ENCODE measurements around the gene BTN1A1.
A peak's percentile ranks its signal among the peaks of the same experiment; 100 is the strongest.

DNA sequence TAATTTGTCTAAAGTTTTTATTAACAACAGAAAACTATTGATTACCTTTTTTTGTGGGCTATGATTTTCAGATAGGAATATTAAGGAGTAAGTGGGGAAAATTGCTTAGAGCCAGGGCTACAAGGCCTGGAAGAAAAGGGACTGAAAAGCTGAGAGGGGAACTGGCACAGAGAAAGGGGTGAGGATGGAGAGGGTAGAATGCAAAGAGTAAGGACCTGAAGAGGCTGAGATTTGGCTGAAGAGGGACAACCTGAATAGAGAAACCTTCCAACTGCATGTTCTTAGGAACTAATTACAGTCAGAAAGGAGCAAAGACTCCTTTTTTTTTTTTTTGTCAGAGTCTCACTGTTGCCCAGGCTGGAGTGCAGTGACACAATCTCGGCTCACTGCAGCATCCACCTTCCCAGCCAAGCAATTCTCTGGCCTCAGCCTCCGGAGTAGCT lies 25.6 kb upstream of the BTN1A1 start:
- TF ChIP-seq MYNN (tag by site-specific recombination; IDR thresholded peaks at IDR 0.05; ENCODE audit: borderline replicate concordance) (no peak), SALL2 (tag by site-specific recombination; IDR thresholded peaks at IDR 0.05; ENCODE audit: borderline replicate concordance) (no peak), SCRT2 (tag by site-specific recombination; IDR thresholded peaks at IDR 0.05) (no peak), SP7 (tag by site-specific recombination; IDR thresholded peaks at IDR 0.05) (no peak), ZNF335 (tag by site-specific recombination; conservative IDR thresholded peaks at IDR 0.05) (peak; percentile 76)
- TF ChIP-seq, protein P1, sequence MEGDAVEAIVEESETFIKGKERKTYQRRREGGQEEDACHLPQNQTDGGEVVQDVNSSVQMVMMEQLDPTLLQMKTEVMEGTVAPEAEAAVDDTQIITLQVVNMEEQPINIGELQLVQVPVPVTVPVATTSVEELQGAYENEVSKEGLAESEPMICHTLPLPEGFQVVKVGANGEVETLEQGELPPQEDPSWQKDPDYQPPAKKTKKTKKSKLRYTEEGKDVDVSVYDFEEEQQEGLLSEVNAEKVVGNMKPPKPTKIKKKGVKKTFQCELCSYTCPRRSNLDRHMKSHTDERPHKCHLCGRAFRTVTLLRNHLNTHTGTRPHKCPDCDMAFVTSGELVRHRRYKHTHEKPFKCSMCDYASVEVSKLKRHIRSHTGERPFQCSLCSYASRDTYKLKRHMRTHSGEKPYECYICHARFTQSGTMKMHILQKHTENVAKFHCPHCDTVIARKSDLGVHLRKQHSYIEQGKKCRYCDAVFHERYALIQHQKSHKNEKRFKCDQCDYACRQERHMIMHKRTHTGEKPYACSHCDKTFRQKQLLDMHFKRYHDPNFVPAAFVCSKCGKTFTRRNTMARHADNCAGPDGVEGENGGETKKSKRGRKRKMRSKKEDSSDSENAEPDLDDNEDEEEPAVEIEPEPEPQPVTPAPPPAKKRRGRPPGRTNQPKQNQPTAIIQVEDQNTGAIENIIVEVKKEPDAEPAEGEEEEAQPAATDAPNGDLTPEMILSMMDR (tag by site-specific recombination; IDR thresholded peaks at IDR 0.05), result no peak
- TF ChIP-seq, protein P2, sequence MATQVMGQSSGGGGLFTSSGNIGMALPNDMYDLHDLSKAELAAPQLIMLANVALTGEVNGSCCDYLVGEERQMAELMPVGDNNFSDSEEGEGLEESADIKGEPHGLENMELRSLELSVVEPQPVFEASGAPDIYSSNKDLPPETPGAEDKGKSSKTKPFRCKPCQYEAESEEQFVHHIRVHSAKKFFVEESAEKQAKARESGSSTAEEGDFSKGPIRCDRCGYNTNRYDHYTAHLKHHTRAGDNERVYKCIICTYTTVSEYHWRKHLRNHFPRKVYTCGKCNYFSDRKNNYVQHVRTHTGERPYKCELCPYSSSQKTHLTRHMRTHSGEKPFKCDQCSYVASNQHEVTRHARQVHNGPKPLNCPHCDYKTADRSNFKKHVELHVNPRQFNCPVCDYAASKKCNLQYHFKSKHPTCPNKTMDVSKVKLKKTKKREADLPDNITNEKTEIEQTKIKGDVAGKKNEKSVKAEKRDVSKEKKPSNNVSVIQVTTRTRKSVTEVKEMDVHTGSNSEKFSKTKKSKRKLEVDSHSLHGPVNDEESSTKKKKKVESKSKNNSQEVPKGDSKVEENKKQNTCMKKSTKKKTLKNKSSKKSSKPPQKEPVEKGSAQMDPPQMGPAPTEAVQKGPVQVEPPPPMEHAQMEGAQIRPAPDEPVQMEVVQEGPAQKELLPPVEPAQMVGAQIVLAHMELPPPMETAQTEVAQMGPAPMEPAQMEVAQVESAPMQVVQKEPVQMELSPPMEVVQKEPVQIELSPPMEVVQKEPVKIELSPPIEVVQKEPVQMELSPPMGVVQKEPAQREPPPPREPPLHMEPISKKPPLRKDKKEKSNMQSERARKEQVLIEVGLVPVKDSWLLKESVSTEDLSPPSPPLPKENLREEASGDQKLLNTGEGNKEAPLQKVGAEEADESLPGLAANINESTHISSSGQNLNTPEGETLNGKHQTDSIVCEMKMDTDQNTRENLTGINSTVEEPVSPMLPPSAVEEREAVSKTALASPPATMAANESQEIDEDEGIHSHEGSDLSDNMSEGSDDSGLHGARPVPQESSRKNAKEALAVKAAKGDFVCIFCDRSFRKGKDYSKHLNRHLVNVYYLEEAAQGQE (tag by site-specific recombination; IDR thresholded peaks at IDR 0.05), result no peak
